ENCODE data around the gene NUP107. TPM values are rescaled to one million over a fixed set of nuclear protein-coding genes. Genes with fewer than 3 reads are reported as not detected.

NUP107 gene
- total RNA-seq, 1 experiment from 2014 or later, result 119 TPM

GRCh38 chr12:68733661-68734071, 46.9 kb downstream of the NUP107 start:
- TF ChIP-seq CTCF (IDR thresholded peaks at IDR 0.05; ENCODE audit: insufficient read depth in 1 of 2, low read depth in 1 of 2, low read length in 1 of 2, severe bottlenecking in 1 of 2, unreplicated experiment in 1 of 2), result no peak
- DNase-seq, result no peak
- H3K27ac Mint-ChIP-seq (ENCODE audit: unreplicated experiment), result no peak overlapping the region
- peaks cover 67% of the 10 kb centered on the region for H3K36me3 Mint-ChIP-seq (ENCODE audit: insufficient read depth, unreplicated experiment)
- no peak overlapping the region for H3K4me3 ChIP-seq (ENCODE audit: low read depth, low read length)
- no peaks in the 10 kb centered on the region for H3K27me3 ChIP-seq (replicated peaks; ENCODE audit: control insufficient read depth, insufficient read depth, low read length)
- H3K4me3 Mint-ChIP-seq (ENCODE audit: unreplicated experiment), result no peak overlapping the region
- POLR2A ChIA-PET, result no interaction called here
- H3K9me3 ChIP-seq, result no peaks in the 10 kb centered on the region
- H3K4me1 Mint-ChIP-seq (ENCODE audit: low read depth, unreplicated experiment), result no peaks in the 10 kb centered on the region
- CTCF ChIA-PET, result no interaction called here
- BruUV-seq (replicated peaks), result no TSS peak
- H3K9me3 Mint-ChIP-seq (ENCODE audit: unreplicated experiment), result no peaks in the 10 kb centered on the region
- H3K27me3 Mint-ChIP-seq (ENCODE audit: insufficient read depth, unreplicated experiment), result no peaks in the 10 kb centered on the region
- H3K36me3 ChIP-seq (ENCODE audit: control insufficient read depth, insufficient read depth, low read length), result no peaks in the 10 kb centered on the region; the same call in none of the 2 replicates
- intact Hi-C loops (cut with micrococcal nuclease; ENCODE audit: unreplicated experiment), result no loop called here
- H3K4me1 ChIP-seq, result no peaks in the 10 kb centered on the region

GRCh38 chr12:68739891-68740290, 53.1 kb downstream of the NUP107 start:
- H3K4me1 ChIP-seq, result no peaks in the 10 kb centered on the region
- DNase-seq, result no peak
- no peaks in the 10 kb centered on the region for H3K27me3 ChIP-seq (replicated peaks; ENCODE audit: control insufficient read depth, insufficient read depth, low read length)
- no peaks in the 10 kb centered on the region for H3K4me1 Mint-ChIP-seq (ENCODE audit: low read depth, unreplicated experiment)
- no peaks in the 10 kb centered on the region; the same call in 1 of the 2 replicates for H3K36me3 ChIP-seq (ENCODE audit: control insufficient read depth, insufficient read depth, low read length)
- H3K9me3 Mint-ChIP-seq (ENCODE audit: unreplicated experiment), result no peaks in the 10 kb centered on the region
- H3K27ac Mint-ChIP-seq (ENCODE audit: unreplicated experiment), result no peak overlapping the region
- POLR2A ChIA-PET, result interaction anchor here (0.7 kb wide), 1 partner anchor 107 kb away, joined by 6 read pairs; no protein-coding TSS in a partner anchor
- intact Hi-C loops (cut with micrococcal nuclease; ENCODE audit: unreplicated experiment), result no loop called here
- peaks cover 58% of the 10 kb centered on the region for H3K36me3 Mint-ChIP-seq (ENCODE audit: insufficient read depth, unreplicated experiment)
- H3K9me3 ChIP-seq, result no peaks in the 10 kb centered on the region
- no peaks in the 10 kb centered on the region for H3K27me3 Mint-ChIP-seq (ENCODE audit: insufficient read depth, unreplicated experiment)
- H3K4me3 ChIP-seq (ENCODE audit: low read depth, low read length), result no peak overlapping the region
- CTCF ChIA-PET, result no interaction called here
- H3K4me3 Mint-ChIP-seq (ENCODE audit: unreplicated experiment), result no peak overlapping the region
- no peak for TF ChIP-seq CTCF (IDR thresholded peaks at IDR 0.05; ENCODE audit: insufficient read depth in 1 of 2, low read depth in 1 of 2, low read length in 1 of 2, severe bottlenecking in 1 of 2, unreplicated experiment in 1 of 2)
- no TSS peak for BruUV-seq (replicated peaks)

GRCh38 chr12:68743356-68743755, 56.6 kb downstream of the NUP107 start:
- POLR2A ChIA-PET, result no interaction called here
- peaks cover 6% of the 10 kb centered on the region for H3K4me1 Mint-ChIP-seq (ENCODE audit: low read depth, unreplicated experiment)
- CTCF ChIA-PET, result no interaction called here
- Histone ChIP-seq H3K27me3 (replicated peaks; ENCODE audit: control insufficient read depth, insufficient read depth, low read length) (no peaks in the 10 kb centered on the region), H3K9me3 (no peaks in the 10 kb centered on the region), H3K4me3 (ENCODE audit: low read depth, low read length) (no peak overlapping the region), H3K36me3 (ENCODE audit: control insufficient read depth, insufficient read depth, low read length) (no peaks in the 10 kb centered on the region), H3K4me1 (no peaks in the 10 kb centered on the region; the same call in 1 of the 2 replicates)
- intact Hi-C loops (cut with micrococcal nuclease; ENCODE audit: unreplicated experiment), result no loop called here
- H3K27ac Mint-ChIP-seq (ENCODE audit: unreplicated experiment), result no peak overlapping the region
- DNase-seq, result no peak
- H3K36me3 Mint-ChIP-seq (ENCODE audit: insufficient read depth, unreplicated experiment), result peaks cover 48% of the 10 kb centered on the region
- no peaks in the 10 kb centered on the region for H3K9me3 Mint-ChIP-seq (ENCODE audit: unreplicated experiment)
- H3K4me3 Mint-ChIP-seq (ENCODE audit: unreplicated experiment), result no peak overlapping the region
- no peak for TF ChIP-seq CTCF (IDR thresholded peaks at IDR 0.05; ENCODE audit: insufficient read depth in 1 of 2, low read depth in 1 of 2, low read length in 1 of 2, severe bottlenecking in 1 of 2, unreplicated experiment in 1 of 2)
- H3K27me3 Mint-ChIP-seq (ENCODE audit: insufficient read depth, unreplicated experiment), result no peaks in the 10 kb centered on the region
- BruUV-seq (replicated peaks), result no TSS peak
